ELR (cell line): ENCODE data around the gene UPK1A.

Experiments
- DNase-seq: peaks from one replicate; pipeline ENCODE4 v3.0.0-alpha.2; 2015; ENCODE audit warnings: low read depth

Gene UPK1A

DNA sequence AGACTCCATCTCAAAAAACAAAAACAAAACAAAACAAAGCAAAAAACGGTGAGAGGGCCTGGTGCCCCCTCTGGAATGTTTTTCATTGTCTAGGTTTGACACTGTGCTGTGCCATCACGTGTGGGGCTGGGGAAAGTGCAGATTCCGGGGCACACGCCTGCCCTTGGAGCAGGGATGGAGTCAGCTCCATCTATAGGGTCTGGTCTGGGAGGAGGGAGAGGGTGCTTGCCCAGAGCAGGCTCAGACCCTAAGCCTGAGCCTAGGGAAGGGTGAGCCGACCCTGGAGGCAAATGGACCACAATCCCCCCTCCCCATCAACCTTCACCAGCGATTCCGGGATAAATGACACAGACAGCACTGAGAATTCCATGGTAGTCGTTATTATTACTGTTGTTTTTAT is 27.1 kb downstream of the UPK1A start:
- no peak for DNase-seq

DNA sequence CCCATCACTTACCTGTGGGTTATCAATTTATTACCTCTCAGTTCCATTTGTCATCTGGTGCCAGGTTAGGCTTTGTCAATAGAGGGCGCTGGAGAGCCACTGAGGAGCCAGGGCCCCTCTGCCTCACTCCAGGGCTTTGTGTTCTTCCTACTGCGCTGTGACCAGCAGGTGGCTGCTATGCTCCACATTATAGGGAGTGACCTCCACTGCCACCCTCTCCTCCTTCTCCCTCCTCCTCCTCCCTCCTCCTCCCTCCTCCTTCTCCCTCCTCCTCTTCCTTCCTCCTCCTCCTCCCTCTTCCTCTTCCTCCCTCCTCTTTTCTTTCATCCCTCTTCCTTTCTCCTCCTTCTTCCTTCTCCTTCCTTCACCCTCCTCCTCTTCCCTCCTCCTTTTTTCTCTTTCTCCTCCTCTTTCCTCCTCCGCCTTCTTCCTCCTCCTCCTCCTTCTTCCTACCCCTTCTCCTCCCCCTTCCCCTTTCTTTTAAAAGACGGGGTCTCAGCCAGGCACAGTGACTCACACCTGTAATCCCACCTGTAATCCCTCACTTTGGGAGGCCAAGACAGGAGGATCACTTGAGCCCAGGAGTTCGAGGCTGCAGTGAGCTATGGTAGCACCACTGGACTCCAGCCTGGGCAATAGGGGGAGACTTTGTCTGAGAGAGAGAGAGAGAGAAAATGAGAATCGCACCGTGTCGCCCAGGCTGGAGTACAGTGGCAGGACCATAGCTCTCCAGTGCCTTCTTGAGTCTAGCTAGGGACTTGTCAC is 27.7 kb downstream of the UPK1A start:
- DNase-seq: peak; percentile 88

DNA sequence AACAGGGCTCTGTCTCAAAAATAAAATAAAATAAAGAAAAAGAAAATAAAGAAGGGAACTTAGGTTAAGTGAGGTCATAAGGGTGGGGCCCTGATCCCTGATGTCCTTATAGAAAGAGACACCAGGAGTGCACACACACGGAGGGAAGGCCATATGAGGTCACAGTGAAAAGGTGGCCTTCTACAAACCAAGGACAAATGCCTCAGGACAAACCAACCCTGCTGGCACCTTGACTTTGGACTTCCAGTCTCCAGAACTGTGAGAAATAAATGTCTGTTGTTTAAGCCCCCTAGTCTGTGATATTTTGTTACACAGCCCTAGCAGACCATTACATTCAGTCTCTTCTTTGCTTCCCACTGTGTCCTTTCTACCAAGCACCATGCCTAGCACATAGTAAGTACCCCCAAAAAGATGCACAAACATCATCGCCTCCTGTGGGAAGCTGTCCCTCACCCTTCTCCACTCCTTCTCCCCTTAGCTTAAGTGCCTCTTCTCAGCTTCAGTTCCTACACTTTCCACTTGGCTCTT is 29.6 kb downstream of the UPK1A start:
- DNase-seq: no peak

DNA sequence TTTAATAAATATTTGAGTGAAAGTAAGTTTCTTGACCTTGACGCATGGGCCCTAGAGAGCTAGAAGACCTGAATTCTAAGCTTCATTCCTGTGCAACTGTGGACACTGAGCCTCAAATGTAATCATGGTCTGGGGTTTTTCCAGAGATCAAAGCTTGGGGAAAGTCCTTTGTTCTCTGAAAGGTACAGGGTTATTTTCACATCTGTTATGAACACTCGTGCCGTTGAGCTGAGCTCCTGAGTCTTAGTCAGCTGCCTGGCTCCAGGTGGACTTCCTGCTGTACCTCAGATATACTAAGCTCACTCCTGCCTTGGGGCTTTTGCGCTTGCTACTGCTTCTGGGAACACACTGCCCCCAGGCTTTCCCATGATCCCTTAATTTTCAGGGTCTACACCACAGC is 30.5 kb downstream of the UPK1A start:
- no peak for DNase-seq

DNA sequence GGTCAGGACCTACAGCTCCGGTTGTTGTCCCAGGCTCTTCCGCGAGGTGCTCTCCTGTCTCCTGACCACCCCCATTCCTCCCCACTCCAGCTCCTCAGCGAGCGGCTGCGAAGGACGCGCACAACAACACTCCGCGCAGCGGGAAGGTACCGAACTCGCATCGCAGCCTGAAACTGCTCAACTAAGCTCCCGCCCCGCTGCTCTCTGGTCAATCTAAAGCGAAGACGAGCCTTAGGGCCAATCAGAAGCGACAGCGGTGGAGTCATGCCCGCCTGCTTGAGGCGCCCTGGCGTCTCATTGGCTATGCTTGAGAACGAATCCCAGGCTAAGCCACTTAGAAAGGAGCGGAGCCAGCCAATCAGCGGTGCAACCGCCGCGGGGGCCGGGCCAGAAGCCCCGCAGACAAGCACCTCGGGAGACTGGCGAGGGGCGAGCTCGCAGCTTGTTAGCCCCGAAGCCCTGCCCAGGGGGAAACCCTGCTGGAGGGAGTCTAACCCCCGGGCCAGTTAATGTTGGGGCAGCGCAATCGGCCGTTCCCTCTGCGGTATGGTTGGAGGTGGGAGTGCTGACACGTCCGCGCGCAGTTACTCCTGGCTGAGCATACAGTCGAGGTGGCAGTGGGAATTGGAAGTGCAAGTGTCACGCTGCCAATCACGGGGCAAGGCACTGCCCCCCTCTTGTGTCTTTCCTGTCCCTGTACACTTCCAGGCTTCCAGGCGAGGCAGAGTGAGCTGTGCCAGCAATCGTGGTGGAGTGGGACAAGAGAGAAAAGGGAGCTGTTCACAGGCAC is 36.1 kb downstream of the UPK1A start:
- peak; percentile 98 for DNase-seq

DNA sequence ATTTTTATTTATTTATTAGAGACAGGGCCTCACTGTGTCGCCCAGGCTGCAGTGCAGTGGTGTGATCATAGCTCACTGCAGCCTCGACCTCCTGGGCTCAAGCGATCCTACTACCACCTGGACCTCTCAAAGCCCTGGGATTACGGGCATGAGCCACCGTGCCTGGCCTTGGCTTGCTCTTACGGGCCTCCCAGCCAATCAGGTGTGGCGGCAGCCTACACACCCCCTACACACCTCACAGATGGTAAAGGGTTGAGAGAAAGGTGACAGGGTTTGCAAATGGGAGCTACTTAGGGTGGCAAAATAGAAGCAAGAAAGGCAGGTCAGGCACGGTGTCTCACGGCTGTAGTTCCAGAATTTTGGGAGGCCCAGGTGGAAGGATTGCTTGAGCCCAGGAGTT is 37.0 kb downstream of the UPK1A start:
- DNase-seq: no peak

DNA sequence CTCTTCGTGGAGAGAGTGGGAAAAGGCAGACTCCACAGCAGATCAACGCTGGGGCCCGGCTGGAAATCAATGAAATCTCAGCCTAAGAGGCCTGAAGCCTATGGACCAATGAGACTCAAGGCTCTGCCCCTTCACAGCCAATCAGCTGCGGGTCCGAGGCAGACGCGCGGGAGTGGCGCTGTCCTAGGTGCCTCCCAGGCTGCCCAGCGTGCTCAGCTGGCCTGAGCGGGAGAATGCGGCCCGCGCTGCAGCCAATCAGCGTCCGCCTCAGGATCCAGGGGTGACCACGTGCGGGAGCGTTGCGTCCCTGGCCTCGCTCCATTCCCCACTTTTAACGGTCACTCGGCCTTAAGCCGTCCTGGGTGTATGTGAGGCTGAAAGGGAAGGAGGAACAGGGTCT is 37.9 kb downstream of the UPK1A start, which contains the start of gene ZBTB32:
Gene ZBTB32 (plus strand): TSS at position 341 of the 400 bp plus-strand sequence. CDS start 10,069 bp downstream, outside the sequence.
- DNase-seq: peak; percentile 39

DNA sequence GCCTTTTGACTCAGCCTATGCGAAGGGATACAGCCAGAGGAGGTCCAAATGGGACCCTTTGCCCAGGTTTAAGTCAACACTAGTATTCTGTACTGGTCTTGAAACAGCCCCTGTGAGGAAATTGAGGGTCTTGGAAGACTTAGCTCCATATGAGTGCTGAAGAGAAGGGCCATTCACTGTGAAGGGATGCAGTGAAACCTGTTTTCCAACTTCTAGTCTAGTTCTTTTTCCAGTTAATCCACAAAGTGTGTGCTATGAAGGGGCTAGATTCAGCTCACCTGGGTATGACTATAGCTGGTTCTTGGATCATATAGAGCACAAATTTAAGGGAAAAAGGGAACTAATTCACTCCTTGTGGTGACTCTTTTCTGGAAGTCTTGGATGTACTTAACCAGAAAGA is 42.1 kb downstream of the UPK1A start:
- no peak for DNase-seq

DNA sequence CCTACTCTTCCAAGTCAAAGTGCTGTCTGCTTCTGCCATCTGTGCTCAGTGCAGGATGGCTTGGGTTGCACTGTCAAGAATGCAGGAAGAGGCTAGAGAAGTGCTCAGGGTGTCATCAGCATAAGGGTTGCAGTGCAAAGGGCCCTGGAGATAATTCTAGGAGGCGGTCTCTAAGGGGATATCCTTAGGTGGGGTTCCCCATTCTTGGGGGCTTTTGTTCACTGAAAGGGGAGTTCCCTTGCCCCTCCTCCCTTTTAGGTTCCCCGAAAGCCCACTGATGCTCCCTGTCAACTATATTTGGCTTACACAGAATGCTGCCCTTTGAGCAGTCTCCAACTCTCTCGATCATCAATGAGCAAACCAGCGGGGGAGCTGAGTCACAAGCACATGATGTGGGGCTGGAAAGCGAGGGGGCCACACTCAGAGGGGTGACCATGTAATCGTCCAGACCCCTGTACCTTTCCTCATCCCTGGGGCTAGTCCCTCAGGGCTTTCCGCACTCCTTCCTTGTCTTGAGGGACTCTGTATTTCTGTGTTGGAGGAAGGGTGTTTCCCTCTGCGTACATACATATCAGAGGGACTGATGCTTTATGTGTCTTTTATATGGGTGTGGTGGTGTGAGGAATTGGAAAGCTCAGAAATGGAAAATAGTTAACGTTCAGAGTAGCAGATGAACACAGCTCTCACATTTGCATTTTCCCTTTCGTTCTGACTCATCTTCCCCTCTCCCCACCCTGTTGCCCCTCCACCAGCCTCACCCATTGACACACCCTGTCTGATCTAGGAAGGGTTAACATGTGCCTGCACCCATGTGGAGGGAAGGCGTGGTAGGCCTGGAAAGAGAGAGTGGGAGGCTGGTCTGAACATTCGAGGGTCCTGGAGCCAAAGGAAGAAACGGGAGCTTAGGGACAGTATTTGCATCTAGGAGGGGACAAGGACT is 44.7 kb downstream of the UPK1A start:
- DNase-seq: peak; percentile 46

DNA sequence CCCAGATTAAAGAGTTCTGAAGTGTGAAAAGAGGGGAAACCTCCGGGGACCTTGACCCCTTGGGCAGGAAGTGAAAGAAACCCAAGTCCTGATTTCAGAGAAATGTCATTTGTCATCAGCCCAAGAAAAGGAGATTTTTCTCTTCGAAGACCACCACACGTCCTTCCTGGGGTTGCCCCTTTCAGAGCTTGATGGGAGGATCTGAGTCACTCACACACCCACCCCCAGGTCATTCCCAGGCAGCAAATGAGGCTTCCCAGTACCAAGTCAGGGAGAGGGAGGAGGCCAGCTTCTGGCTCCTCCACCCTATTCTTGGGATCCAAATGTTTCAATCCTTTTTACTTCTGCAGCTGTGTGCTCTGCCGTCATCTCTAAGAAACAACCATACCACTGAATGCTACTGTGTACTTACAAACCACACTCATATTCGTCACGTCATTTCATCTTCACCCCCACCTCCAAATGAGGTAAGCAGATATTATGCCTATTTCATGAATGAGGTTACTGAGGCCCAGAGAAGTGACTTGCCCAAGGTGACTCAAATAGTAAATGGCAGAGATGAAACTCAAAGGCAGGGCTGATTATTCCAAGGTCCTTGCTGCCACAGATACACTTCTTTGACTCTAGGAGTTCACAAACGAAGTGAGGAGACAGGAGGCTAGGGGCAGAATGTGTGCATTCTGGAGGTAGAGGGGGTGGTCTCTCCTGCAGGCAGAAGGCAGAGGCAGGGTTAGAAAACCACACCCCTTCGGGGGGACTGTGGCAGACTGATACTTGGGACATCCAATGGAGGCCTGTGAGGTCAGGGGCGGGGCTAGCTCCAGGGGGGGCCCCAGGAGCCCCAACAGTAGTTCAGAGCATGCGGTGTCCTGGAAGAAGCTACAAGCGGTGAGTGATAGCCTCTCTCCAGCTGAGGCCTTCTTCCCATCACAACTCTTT is 46.5 kb downstream of the UPK1A start:
- DNase-seq: no peak

DNA sequence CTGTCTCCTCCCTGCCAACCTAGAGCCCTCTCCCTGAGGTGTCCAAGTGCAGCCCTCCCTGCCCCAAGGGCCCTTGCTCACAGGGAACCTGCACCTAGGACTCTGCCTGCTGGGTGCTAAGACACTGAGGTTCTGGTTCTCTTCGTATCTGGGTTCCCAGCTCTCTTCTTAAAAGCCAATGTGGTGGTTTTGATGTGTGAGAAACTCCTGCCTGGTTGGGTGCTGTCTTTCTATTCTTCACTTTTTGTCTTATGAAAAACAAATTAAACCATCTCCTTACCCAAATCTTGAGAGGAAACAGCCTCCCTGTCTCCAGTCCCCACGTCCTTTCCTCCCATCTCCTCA is 47.2 kb downstream of the UPK1A start:
- no peak for DNase-seq

DNA sequence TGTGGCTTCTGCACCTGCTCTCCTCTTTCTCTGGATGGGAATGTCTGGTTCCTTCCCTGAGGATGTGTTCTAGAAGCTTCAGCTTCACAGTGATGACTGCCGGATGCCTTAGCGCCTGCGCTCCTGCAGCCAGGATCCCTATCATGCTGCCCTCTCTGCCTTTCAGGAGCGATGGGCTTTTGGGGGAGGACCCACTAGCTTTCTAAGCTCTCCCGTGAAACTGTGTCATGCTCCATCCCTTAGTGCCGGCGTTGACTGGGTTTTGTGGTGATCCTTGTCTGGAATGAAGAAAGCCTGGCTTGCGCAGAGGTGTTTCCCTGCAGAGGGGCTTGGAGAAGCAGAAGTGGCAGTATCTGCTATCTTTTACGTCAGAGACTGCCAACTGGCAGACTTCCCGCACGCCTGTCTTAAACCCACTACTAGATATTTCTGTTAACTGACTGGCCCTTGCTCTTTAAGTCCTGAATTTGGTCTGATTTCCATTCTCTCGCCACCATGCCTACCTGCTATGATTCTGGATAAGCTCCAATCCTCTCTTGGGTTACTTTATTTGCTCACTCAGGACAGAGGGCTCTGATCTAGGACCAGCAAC is 47.7 kb downstream of the UPK1A start:
- DNase-seq: no peak

DNA sequence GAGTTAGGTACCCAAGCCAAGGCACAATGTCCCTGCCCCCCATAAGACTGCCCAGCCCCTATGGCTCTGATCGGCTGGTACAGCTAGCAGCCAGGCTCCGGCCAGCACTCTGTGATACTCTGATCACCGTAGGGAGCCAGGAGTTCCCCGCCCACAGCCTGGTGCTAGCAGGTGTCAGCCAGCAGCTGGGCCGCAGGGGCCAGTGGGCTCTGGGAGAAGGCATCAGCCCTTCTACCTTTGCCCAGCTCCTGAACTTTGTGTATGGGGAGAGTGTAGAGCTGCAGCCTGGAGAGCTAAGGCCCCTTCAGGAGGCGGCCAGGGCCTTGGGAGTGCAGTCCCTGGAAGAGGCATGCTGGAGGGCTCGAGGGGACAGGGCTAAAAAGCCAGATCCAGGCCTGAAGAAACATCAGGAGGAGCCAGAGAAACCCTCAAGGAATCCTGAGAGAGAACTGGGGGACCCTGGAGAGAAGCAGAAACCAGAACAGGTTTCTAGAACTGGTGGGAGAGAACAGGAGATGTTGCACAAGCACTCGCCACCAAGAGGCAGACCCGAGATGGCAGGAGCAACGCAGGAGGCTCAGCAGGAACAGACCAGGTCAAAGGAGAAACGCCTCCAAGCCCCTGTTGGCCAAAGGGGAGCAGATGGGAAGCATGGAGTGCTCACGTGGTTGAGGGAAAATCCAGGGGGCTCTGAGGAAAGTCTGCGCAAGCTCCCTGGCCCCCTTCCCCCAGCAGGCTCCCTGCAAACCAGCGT is 48.5 kb downstream of the UPK1A start:
- no peak for DNase-seq

DNA sequence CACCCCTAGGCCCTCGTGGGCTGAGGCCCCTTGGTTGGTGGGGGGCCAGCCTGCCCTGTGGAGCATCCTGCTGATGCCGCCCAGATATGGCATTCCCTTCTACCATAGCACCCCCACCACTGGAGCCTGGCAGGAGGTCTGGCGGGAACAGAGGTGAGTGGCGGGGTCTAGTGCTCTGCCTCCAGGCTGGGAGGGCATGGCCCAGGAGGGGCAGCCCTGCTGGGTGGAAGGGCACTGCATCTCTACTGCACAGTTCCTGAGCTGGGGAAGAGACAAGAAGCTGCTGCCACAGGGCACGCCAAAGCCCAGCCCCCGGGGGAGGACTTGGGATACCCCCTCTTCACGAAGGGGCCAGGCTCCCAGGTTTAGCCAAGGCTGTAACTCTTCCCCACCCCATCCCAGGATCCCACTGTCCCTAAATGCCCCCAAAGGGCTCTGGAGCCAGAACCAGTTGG is 49.1 kb downstream of the UPK1A start:
- DNase-seq: no peak

DNA sequence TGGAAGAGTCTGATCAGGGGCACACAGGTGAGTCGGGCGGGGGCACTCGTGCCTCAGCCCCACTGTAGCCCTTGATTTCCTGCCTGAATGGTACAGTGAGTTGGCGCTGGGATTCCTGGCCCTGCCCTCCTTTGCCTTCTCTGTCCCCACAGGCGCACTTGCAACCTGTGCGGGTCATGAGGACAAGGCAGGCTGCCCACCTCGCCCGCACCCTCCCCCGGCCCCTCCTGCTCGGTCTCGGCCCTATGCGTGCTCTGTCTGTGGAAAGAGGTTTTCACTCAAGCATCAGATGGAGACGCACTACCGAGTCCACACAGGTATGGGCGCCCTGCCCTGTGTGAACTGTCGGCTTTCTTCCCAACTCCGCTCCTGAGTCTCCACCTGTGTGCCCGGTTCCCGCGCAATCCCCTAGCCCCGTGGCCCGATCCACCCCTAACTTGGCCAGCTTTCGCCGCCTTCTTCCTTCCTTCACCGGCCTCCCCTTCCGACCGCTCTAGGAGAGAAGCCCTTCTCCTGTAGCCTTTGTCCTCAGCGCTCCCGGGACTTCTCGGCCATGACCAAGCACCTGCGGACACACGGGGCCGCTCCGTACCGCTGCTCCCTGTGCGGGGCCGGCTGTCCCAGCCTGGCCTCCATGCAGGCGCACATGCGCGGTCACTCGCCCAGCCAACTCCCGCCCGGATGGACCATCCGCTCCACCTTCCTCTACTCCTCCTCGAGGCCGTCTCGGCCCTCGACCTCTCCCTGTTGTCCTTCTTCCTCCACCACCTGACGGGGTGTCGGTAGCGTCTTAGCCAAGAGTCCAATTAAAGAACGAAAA is 49.9 kb downstream of the UPK1A start:
- no peak for DNase-seq

DNA sequence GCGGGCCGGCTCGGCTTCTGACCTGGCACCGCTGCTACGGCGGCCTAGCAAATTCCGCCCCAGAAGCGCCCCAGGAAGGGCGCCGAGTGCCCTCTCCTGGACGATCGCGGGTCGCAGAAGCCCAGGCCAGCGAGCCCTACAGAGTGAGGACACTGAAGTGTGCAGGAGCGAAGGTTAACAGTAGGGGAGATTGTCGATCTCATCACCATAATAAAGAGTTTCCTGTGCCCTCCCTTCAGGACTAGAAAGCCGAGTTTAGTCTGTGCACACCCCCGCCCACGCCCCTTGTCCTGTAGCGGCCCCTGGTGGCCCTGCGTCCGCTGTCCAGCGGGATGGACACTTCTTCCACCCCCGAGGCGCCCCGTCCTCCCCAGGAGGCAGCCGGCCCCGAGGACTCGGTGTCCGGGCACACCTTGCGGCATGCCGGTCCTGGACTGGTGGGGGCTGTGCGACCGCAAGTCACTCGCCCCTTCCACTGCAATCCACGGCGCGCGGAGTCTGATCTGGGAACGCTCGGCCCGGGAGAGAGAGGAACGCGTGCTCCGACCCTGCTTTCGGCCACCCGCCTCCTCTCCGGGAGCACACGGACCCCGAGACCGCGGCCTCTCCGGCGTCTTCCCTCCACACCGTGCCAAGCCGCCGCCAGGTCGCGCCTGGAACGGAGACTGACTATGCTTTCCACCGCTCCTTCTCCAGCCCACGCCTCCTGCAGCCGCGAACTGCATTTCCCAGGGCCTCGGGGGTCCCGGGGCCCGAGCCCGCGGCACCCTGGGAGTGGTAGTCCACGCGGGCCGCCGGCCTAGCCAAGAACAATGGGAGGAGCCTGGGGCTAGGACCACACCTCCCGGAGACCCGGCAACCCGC is 50.7 kb downstream of the UPK1A start:
- peak; percentile 95 for DNase-seq

DNA sequence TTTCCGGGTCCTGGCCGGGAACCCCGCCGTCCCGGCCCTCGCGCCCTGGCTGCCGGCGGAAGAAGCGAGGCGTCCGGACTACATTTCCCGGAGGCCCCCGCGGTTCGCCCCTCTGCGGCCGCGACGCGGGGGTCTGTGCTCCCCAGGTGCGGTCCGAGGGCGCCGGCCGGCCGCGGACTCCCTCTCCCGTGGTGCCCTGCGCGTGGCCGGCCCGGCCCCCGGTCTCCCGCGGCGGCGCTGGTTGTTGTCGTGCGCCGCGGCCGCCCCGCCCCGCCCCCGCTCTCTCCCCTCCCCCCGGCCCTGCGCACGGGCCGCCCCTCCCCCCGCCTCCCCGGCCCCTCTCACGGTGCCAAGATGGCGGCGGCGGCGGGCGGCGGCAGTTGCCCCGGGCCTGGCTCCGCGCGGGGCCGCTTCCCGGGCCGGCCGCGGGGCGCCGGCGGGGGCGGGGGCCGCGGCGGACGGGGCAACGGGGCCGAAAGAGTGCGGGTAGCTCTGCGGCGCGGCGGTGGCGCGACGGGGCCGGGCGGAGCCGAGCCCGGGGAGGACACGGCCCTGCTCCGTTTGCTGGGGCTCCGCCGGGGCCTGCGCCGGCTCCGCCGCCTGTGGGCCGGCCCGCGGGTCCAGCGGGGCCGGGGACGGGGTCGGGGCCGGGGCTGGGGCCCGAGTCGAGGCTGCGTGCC is 51.5 kb downstream of the UPK1A start, which contains the start of gene KMT2B:
Gene KMT2B (plus strand): TSS at position 339 of the 680 bp plus-strand sequence. CDS start 16 bp downstream, at position 355.
- DNase-seq: no peak
